HFFc6 (cell line): ENCODE data around the gene OR4E1. TPM values are rescaled to one million over a fixed set of nuclear protein-coding genes. Genes with fewer than 3 reads are reported as not detected.

Experiments used
- DNase-seq: peaks from one replicate; pipeline ENCODE4 v3.0.0-alpha.2; 2018
- H3K27ac Mint-ChIP-seq: 2 replicates; pipeline ENCODE4 v1.8.0; 2020; ENCODE audit warnings: mild to moderate bottlenecking, mixed read lengths
- H3K27me3 Mint-ChIP-seq: 2 replicates; pipeline ENCODE4 v1.8.0; 2021; ENCODE audit warnings: mild to moderate bottlenecking, moderate library complexity, mixed read lengths; ENCODE audit not compliant: insufficient read depth
- H3K36me3 Mint-ChIP-seq: 2 replicates; pipeline ENCODE4 v1.8.0; 2021; ENCODE audit warnings: low read depth, mixed read lengths
- H3K4me1 Mint-ChIP-seq: 2 replicates; pipeline ENCODE4 v1.8.0; 2020; ENCODE audit warnings: low read depth, mixed read lengths
- H3K4me3 Mint-ChIP-seq: 2 replicates; pipeline ENCODE4 v1.8.0; 2020; ENCODE audit warnings: mild to moderate bottlenecking, moderate library complexity, mixed read lengths
- H3K9me3 Mint-ChIP-seq: 2 replicates; pipeline ENCODE4 v1.8.0; 2020; ENCODE audit warnings: mild to moderate bottlenecking, mixed read lengths
- long read RNA-seq: library from polyadenylated mRNA; unstranded; transcript quantifications from one replicate; pipeline ENCODE4 v2.0.0, GENCODE V29; 2019
- total RNA-seq, 6 experiments: library from RNA; stranded (reverse); fragmentation: NEBNext Ultra II Directional; extraction: Animal tissue kit (Norgen Biotek cat#: 25700); gene quantifications; 2 replicates in 1 of 6; 3 replicates in 5 of 6; pipeline ENCODE4 v1.2.3, GENCODE V29; 2021
- TF ChIP-seq, protein P1 (sequence below): fragments of 200-600 bp; sonication (generic); IDR thresholded peaks from 2 replicates; pipeline ENCODE4 v1.5.0; 2021; ENCODE audit warnings: antibody characterized with exemption, mild to moderate bottlenecking

Gene OR4E1, protein sequence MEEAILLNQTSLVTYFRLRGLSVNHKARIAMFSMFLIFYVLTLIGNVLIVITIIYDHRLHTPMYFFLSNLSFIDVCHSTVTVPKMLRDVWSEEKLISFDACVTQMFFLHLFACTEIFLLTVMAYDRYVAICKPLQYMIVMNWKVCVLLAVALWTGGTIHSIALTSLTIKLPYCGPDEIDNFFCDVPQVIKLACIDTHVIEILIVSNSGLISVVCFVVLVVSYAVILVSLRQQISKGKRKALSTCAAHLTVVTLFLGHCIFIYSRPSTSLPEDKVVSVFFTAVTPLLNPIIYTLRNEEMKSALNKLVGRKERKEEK
- not detected for total RNA-seq
- long read RNA-seq = 0 reads

DNA sequence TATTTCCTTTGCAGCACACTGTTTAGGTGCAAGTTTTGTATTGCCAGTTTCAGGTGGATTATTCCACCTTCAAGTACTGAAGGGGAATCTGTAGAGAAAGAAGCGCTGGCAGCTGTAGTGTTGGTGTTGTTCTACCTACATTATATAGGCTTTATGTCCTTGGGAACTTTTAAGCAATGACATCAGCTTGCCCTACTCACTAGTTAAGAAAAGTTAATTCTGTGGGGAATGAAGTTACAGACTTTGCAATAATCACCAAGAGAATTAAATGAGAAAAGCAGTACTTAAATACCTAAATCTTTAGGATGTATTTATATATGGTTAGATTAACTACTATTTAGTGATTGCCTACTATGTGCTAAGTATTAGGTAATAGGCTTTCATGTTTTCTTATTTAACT is at the start of gene OR4E1:
Gene OR4E1 (minus strand): TSS at position 101 of the 400 bp plus-strand sequence. CDS start 2,883 bp downstream, outside the sequence.
- Mint-ChIP-seq H3K27me3 (peaks cover 1% of the 10 kb centered on the region; the same call in 1 of the 2 replicates), H3K4me1 (no peaks in the 10 kb centered on the region), H3K9me3 (peaks cover 23% of the 10 kb centered on the region), H3K4me3 (no peak within 1 kb of the TSS), H3K36me3 (no peaks in the 10 kb centered on the region), H3K27ac (no peak within 1 kb of the TSS)
- DNase-seq = no peak
- TF ChIP-seq, protein P1, sequence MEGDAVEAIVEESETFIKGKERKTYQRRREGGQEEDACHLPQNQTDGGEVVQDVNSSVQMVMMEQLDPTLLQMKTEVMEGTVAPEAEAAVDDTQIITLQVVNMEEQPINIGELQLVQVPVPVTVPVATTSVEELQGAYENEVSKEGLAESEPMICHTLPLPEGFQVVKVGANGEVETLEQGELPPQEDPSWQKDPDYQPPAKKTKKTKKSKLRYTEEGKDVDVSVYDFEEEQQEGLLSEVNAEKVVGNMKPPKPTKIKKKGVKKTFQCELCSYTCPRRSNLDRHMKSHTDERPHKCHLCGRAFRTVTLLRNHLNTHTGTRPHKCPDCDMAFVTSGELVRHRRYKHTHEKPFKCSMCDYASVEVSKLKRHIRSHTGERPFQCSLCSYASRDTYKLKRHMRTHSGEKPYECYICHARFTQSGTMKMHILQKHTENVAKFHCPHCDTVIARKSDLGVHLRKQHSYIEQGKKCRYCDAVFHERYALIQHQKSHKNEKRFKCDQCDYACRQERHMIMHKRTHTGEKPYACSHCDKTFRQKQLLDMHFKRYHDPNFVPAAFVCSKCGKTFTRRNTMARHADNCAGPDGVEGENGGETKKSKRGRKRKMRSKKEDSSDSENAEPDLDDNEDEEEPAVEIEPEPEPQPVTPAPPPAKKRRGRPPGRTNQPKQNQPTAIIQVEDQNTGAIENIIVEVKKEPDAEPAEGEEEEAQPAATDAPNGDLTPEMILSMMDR = no peak

DNA sequence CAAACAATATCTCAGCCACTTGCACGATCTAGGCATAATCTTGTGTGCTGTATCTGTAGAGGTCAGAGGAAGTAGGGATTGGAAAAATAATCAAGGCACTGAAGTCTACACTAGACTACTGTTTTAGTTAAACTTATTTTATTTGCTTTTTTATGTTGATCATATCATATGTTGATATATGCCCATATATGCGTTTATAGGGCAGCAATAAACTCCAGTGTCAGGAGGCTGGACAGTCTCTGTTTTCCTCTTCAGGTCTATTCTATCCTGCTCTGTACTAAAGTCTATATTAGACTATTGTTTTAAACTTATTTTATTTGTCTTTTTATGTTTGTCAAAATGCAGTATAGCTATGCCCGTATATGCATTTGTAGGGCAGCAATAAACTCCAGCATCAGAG is 47.9 kb upstream of the OR4E1 start:
- Mint-ChIP-seq H3K4me3 (no peak overlapping the region), H3K27me3 (no peaks in the 10 kb centered on the region), H3K9me3 (peaks cover 22% of the 10 kb centered on the region), H3K4me1 (no peaks in the 10 kb centered on the region), H3K27ac (no peak overlapping the region), H3K36me3 (no peaks in the 10 kb centered on the region)
- TF ChIP-seq, protein P1 = no peak
- DNase-seq = no peak

DNA sequence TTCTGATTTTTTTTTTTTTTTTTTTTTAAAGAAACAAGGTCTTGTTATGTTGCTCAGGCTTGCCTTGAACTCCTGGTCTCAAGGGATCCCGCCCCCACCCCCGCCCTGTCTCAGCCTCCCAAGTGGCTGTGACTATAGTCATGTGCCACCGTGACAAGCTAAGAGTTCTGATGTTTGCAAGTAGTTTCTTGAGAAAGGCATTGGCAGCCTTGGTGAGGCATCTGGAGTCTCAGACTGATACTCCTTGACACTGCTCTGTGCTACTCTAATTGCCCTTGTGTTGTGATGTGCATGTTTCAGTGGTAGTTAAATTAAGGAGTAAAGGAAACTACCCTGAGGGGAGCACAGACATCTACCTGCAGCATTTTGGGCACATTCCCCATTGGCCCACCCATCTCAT is 46.2 kb upstream of the OR4E1 start:
- no peaks in the 10 kb centered on the region for H3K4me1 Mint-ChIP-seq
- no peak for DNase-seq
- H3K27ac Mint-ChIP-seq = no peak overlapping the region
- H3K9me3 Mint-ChIP-seq = peaks cover 22% of the 10 kb centered on the region
- H3K4me3 Mint-ChIP-seq = no peak overlapping the region
- H3K27me3 Mint-ChIP-seq = no peaks in the 10 kb centered on the region
- TF ChIP-seq, protein P1 = no peak
- H3K36me3 Mint-ChIP-seq = no peaks in the 10 kb centered on the region

DNA sequence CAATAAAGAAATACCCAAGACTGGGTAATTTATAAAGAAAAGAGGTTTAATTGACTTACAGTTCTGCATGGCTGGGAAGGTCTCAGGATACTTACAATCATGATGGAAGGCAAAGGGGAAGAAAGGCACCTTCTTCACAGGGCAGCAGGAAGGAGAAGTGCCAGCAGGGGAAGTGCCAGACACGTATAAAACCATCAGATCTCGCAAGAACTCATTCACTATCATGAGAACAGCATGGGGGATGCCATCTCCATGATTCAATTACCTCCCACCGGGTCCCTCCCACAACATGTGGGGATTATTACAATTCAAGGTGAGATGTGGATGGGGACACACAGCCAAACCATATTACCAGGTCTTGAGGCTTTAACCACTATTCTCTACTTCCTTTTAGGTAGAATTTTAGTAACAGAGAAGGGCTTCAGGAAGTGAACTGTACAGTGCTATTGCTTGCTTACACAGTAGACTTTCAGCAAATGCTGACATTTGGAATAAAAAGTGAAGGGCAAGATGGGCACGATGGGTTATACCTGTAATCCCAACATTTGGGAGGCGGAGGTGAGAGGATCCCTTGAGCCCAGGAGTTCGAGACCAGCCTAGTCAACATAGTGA is 40.8 kb upstream of the OR4E1 start:
- Mint-ChIP-seq H3K27me3 (no peaks in the 10 kb centered on the region), H3K4me3 (no peak overlapping the region)

DNA sequence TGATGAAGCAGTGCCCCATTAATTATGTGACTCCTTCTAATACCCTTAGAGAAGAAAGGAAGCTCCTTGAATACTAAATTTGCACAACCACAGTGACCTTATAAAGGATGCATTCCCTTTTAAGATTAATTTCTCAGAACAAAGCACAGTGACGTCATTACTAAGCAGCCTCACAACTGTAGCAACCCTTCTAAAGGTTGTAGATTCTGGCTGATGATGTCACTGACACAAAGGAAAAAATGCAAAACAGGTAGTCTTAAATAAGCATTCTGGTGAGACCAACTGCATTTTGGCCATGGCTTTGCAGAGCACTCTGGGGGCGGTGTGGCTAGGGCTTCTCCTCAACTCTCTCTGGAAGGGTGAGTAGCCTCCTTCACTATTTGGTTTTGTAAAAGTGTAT is 38.4 kb upstream of the OR4E1 start:
- no peaks in the 10 kb centered on the region for H3K4me1 Mint-ChIP-seq
- no peak for DNase-seq
- no peak overlapping the region for H3K27ac Mint-ChIP-seq
- TF ChIP-seq, protein P1 = no peak
- no peaks in the 10 kb centered on the region for H3K36me3 Mint-ChIP-seq
- H3K27me3 Mint-ChIP-seq = no peaks in the 10 kb centered on the region
- H3K9me3 Mint-ChIP-seq = peaks cover 9% of the 10 kb centered on the region
- H3K4me3 Mint-ChIP-seq = no peak overlapping the region

More for the DNA sequence above, 40.8 kb upstream of the OR4E1 start:
- Mint-ChIP-seq H3K27ac (no peak overlapping the region), H3K4me1 (no peaks in the 10 kb centered on the region), H3K9me3 (no peaks in the 10 kb centered on the region; the same call in none of the 2 replicates), H3K36me3 (no peaks in the 10 kb centered on the region)
- TF ChIP-seq, protein P1 = no peak
- DNase-seq = no peak
